IPS DF 6.9 (cell line): Measurements from ENCODE around the gene DGLUCY.
A peak's percentile ranks its signal among the peaks of the same experiment; 100 is the strongest.

Experiments used
- DNase-seq: peaks from one replicate; pipeline ENCODE4 v3.0.0-alpha.2; 2013; ENCODE audit warnings: low read depth, low spot score
- H3K27ac ChIP-seq: one replicate; pipeline ENCODE4 v1.5.1; 2013; ENCODE audit warnings: low read length, control low read depth
- H3K27me3 ChIP-seq: 2 replicates; pipeline ENCODE4 v1.6.1; 2013; ENCODE audit warnings: mild to moderate bottlenecking, low read length; ENCODE audit not compliant: control insufficient read depth, insufficient read depth
- H3K36me3 ChIP-seq: 2 replicates; pipeline ENCODE4 v1.6.1; 2013; ENCODE audit warnings: low read length; ENCODE audit not compliant: control insufficient read depth, insufficient read depth
- H3K4me1 ChIP-seq: 2 replicates; pipeline ENCODE4 v1.6.1; 2013; ENCODE audit warnings: low read length; ENCODE audit not compliant: control insufficient read depth, insufficient read depth
- H3K4me3 ChIP-seq: 2 replicates; pipeline ENCODE4 v1.5.1; 2013; ENCODE audit warnings: mild to moderate bottlenecking, low read length
- H3K9me3 ChIP-seq: 2 replicates; pipeline ENCODE4 v1.6.1; 2013; ENCODE audit warnings: low read length, inconsistent platforms; ENCODE audit not compliant: control insufficient read depth, insufficient read depth
- WGBS: extraction: QIAGEN DNeasy Blood & Tissue Kit; methylation state at CpG from one replicate; pipeline ENCODE4 v1.1.7; 2013; ENCODE audit warnings: mixed read lengths, missing lambda C conversion rate; ENCODE audit not compliant: insufficient read length, insufficient coverage; 5-methylcytosine and 5-hydroxymethylcytosine counted together

The DGLUCY gene

GRCh38 chr14:91164676-91165075, 50.8 kb downstream of the DGLUCY start:
- WGBS = no CpG with 5 or more reads among the region's 1 CpG
- Histone ChIP-seq H3K27me3 (no peaks in the 10 kb centered on the region), H3K4me3 (no peak overlapping the region), H3K9me3 (no peaks in the 10 kb centered on the region), H3K4me1 (no peaks in the 10 kb centered on the region), H3K36me3 (peaks cover 4% of the 10 kb centered on the region; the same call in 1 of the 2 replicates), H3K27ac (no peak overlapping the region)
- DNase-seq = no peak

GRCh38 chr14:91167380-91167770, 53.5 kb downstream of the DGLUCY start:
- Histone ChIP-seq H3K27ac (no peak overlapping the region), H3K36me3 (no peaks in the 10 kb centered on the region), H3K27me3 (no peaks in the 10 kb centered on the region), H3K4me3 (no peak overlapping the region), H3K9me3 (no peaks in the 10 kb centered on the region), H3K4me1 (no peaks in the 10 kb centered on the region)
- no CpG with 5 or more reads among the region's 5 CpGs for WGBS
- no peak for DNase-seq

GRCh38 chr14:91169951-91170350, 56.1 kb downstream of the DGLUCY start:
- Histone ChIP-seq H3K36me3 (no peaks in the 10 kb centered on the region), H3K9me3 (no peaks in the 10 kb centered on the region), H3K4me1 (no peaks in the 10 kb centered on the region), H3K27ac (no peak overlapping the region), H3K4me3 (no peak overlapping the region), H3K27me3 (no peaks in the 10 kb centered on the region)
- DNase-seq = no peak
- no CpG with 5 or more reads among the region's 8 CpGs for WGBS

- no CpG with 5 or more reads among the region's 9 CpGs for WGBS
- no peak for DNase-seq
- H3K4me1 ChIP-seq = no peaks in the 10 kb centered on the region
- H3K36me3 ChIP-seq = no peaks in the 10 kb centered on the region
- no peak overlapping the region for H3K4me3 ChIP-seq
- no peak overlapping the region for H3K27ac ChIP-seq
- no peaks in the 10 kb centered on the region for H3K27me3 ChIP-seq
- H3K9me3 ChIP-seq = no peaks in the 10 kb centered on the region
These were observed 56.7 kb downstream of the DGLUCY start for GRCh38 chr14:91170504-91171121.

- no peak for DNase-seq
- Histone ChIP-seq H3K27ac (no peak overlapping the region), H3K36me3 (no peaks in the 10 kb centered on the region; the same call in 1 of the 2 replicates), H3K4me1 (no peaks in the 10 kb centered on the region), H3K4me3 (no peak overlapping the region), H3K9me3 (no peaks in the 10 kb centered on the region), H3K27me3 (no peaks in the 10 kb centered on the region)
- no CpG with 5 or more reads among the region's 5 CpGs for WGBS
These were observed 57.4 kb downstream of the DGLUCY start for GRCh38 chr14:91171291-91171690.

GRCh38 chr14:91173221-91173670, 59.4 kb downstream of the DGLUCY start:
- H3K36me3 ChIP-seq = no peaks in the 10 kb centered on the region; the same call in 1 of the 2 replicates
- no peaks in the 10 kb centered on the region for H3K9me3 ChIP-seq
- no peaks in the 10 kb centered on the region for H3K27me3 ChIP-seq
- WGBS = no CpG with 5 or more reads among the region's 10 CpGs
- no peak overlapping the region for H3K27ac ChIP-seq
- H3K4me3 ChIP-seq = no peak overlapping the region
- DNase-seq = peak; percentile 73
- no peaks in the 10 kb centered on the region for H3K4me1 ChIP-seq

- H3K36me3 ChIP-seq = no peaks in the 10 kb centered on the region; the same call in 1 of the 2 replicates
- WGBS = no CpG with 5 or more reads among the region's 4 CpGs
These were observed 60.0 kb downstream of the DGLUCY start for GRCh38 chr14:91173904-91174303.

GRCh38 chr14:91175291-91176201, 61.7 kb downstream of the DGLUCY start:
- Histone ChIP-seq H3K36me3 (no peaks in the 10 kb centered on the region; the same call in 1 of the 2 replicates), H3K9me3 (no peaks in the 10 kb centered on the region), H3K4me3 (no peak overlapping the region), H3K27ac (no peak overlapping the region), H3K27me3 (no peaks in the 10 kb centered on the region), H3K4me1 (no peaks in the 10 kb centered on the region)
- no CpG with 5 or more reads among the region's 10 CpGs for WGBS
- DNase-seq = no peak

More at GRCh38 chr14:91173904-91174303, 60.0 kb downstream of the DGLUCY start:
- no peaks in the 10 kb centered on the region for H3K27me3 ChIP-seq
- H3K4me1 ChIP-seq = no peaks in the 10 kb centered on the region
- no peaks in the 10 kb centered on the region for H3K9me3 ChIP-seq
- H3K27ac ChIP-seq = no peak overlapping the region
- DNase-seq = no peak
- no peak overlapping the region for H3K4me3 ChIP-seq

- WGBS = no CpG with 5 or more reads among the region's 16 CpGs
- Histone ChIP-seq H3K4me1 (no peaks in the 10 kb centered on the region), H3K4me3 (no peak overlapping the region), H3K36me3 (no peaks in the 10 kb centered on the region; the same call in 1 of the 2 replicates), H3K27ac (no peak overlapping the region), H3K27me3 (no peaks in the 10 kb centered on the region), H3K9me3 (no peaks in the 10 kb centered on the region)
- DNase-seq = peak; percentile 29
These were observed 63.5 kb downstream of the DGLUCY start for GRCh38 chr14:91177073-91178034.

GRCh38 chr14:91180611-91181010, 66.7 kb downstream of the DGLUCY start:
- Histone ChIP-seq H3K36me3 (no peaks in the 10 kb centered on the region; the same call in 1 of the 2 replicates), H3K4me1 (no peaks in the 10 kb centered on the region), H3K27ac (no peak overlapping the region), H3K27me3 (no peaks in the 10 kb centered on the region), H3K4me3 (no peak overlapping the region), H3K9me3 (no peaks in the 10 kb centered on the region)
- no CpG with 5 or more reads among the region's 2 CpGs for WGBS
- DNase-seq = no peak
